DMS53 treated with DMSO at 0.1 percent for 48 hours (cell line): ENCODE data around the gene VCL.
A peak's percentile ranks its signal among the peaks of the same experiment; 100 is the strongest.

Source experiments
- DNase-seq: peaks from one replicate; lab custom pipeline; 2025; ENCODE audit not compliant: unreplicated experiment; lab: John Stamatoyannopoulos, UW

VCL gene

GRCh38 chr10:74071157-74071556 is 73.2 kb downstream of the VCL start:
- no peak for DNase-seq

- DNase-seq = no peak
Measured at GRCh38 chr10:74072503-74072902, 74.6 kb downstream of the VCL start.

GRCh38 chr10:74075906-74076305 is 78.0 kb downstream of the VCL start:
- DNase-seq = no peak

GRCh38 chr10:74076961-74077360 is 79.0 kb downstream of the VCL start:
- DNase-seq = no peak

- DNase-seq = no peak
Measured at GRCh38 chr10:74077416-74077815, 79.5 kb downstream of the VCL start.

- no peak for DNase-seq
Measured at GRCh38 chr10:74078037-74078436, 80.1 kb downstream of the VCL start.

- no peak for DNase-seq
Measured at GRCh38 chr10:74079028-74079935, 81.4 kb downstream of the VCL start.

GRCh38 chr10:74079936-74080590 is 82.1 kb downstream of the VCL start:
- no peak for DNase-seq

- peak; percentile 17 for DNase-seq
Measured at GRCh38 chr10:74081192-74081803, 83.4 kb downstream of the VCL start.

- no peak for DNase-seq
Measured at GRCh38 chr10:74081941-74082718, 84.2 kb downstream of the VCL start.

- DNase-seq = no peak
Measured at GRCh38 chr10:74083304-74083703, 85.4 kb downstream of the VCL start.

- no peak for DNase-seq
Measured at GRCh38 chr10:74084955-74085354, 87.0 kb downstream of the VCL start.

- no peak for DNase-seq
Measured at GRCh38 chr10:74086317-74086716, 88.4 kb downstream of the VCL start.

GRCh38 chr10:74088722-74089121 is 90.8 kb downstream of the VCL start:
- DNase-seq = no peak

- no peak for DNase-seq
Measured at GRCh38 chr10:74092372-74092771, 94.5 kb downstream of the VCL start.

GRCh38 chr10:74093530-74094164 is 95.7 kb downstream of the VCL start:
- no peak for DNase-seq

- DNase-seq = no peak
Measured at GRCh38 chr10:74094231-74094630, 96.3 kb downstream of the VCL start.

- no peak for DNase-seq
Measured at GRCh38 chr10:74096777-74097176, 98.9 kb downstream of the VCL start.

- peak; percentile 71 for DNase-seq
Measured at GRCh38 chr10:74097776-74098175, 99.9 kb downstream of the VCL start.

- DNase-seq = no peak
Measured at GRCh38 chr10:74099420-74099819, 101.5 kb downstream of the VCL start.

- DNase-seq = no peak
Measured at GRCh38 chr10:74099836-74100235, 101.9 kb downstream of the VCL start.
